Measurements from ENCODE around the gene SLIT1.

GRCh38 chr10:96964131-96964530 lies 221.6 kb downstream of the SLIT1 start:
- TF ChIP-seq POLR2A (IDR thresholded peaks at IDR 0.05), result no peak
- no peak for TF ChIP-seq POLR2AphosphoS5 (IDR thresholded peaks at IDR 0.05; ENCODE audit: insufficient read depth in 1 of 2, low read depth in 1 of 2)
